Endothelial cell (in vitro differentiated cells): Measurements from ENCODE around the gene SPINT2. TPM values are rescaled to one million over a fixed set of nuclear protein-coding genes. Genes with fewer than 3 reads are reported as not detected.

ENCODE experiments used
- DNase-seq: peaks from one replicate; pipeline ENCODE4 v3.0.0; 2021; ENCODE audit warnings: low spot score
- H3K27ac Mint-ChIP-seq: one replicate; pipeline ENCODE4 v1.8.0; 2021; ENCODE audit warnings: mixed read lengths, inconsistent platforms; ENCODE audit not compliant: unreplicated experiment
- H3K27me3 Mint-ChIP-seq: one replicate; pipeline ENCODE4 v1.8.0; 2021; ENCODE audit warnings: mild to moderate bottlenecking, moderate library complexity, mixed read lengths, inconsistent platforms; ENCODE audit not compliant: unreplicated experiment
- H3K36me3 Mint-ChIP-seq: one replicate; pipeline ENCODE4 v1.8.0; 2021; ENCODE audit warnings: mild to moderate bottlenecking, low read depth, mixed read lengths, inconsistent platforms; ENCODE audit not compliant: unreplicated experiment
- H3K4me1 Mint-ChIP-seq: one replicate; pipeline ENCODE4 v1.8.0; 2021; ENCODE audit warnings: mild to moderate bottlenecking, mixed read lengths, inconsistent platforms; ENCODE audit not compliant: unreplicated experiment
- H3K4me3 Mint-ChIP-seq: one replicate; pipeline ENCODE4 v1.8.0; 2021; ENCODE audit warnings: mild to moderate bottlenecking, mixed read lengths, inconsistent platforms; ENCODE audit not compliant: unreplicated experiment
- H3K9me3 Mint-ChIP-seq: one replicate; pipeline ENCODE4 v1.8.0; 2021; ENCODE audit warnings: mixed read lengths, inconsistent platforms; ENCODE audit not compliant: unreplicated experiment
- CTCF ChIP-seq: fragments of 200-600 bp; sonication (generic); IDR thresholded peaks from one replicate; pipeline ENCODE4 v1.5.0; 2021; ENCODE audit warnings: antibody characterized with exemption; ENCODE audit not compliant: unreplicated experiment
- total RNA-seq: library from RNA; stranded (reverse); fragmentation: NEBNext Ultra II Directional; extraction: Animal tissue kit (Norgen Biotek cat#: 25700); gene quantifications from one replicate; pipeline ENCODE4 v1.2.1, GENCODE V29; 2021; ENCODE audit not compliant: unreplicated experiment

Gene SPINT2
- total RNA-seq, 1 donor from 2014 or later: 93.4 TPM

- no peak for DNase-seq
- Mint-ChIP-seq H3K27me3 (peaks cover 6% of the 10 kb centered on the region), H3K4me1 (peaks cover 9% of the 10 kb centered on the region), H3K9me3 (no peaks in the 10 kb centered on the region), H3K4me3 (no peak overlapping the region), H3K36me3 (peaks cover 4% of the 10 kb centered on the region), H3K27ac (no peak overlapping the region)
- no peak for TF ChIP-seq CTCF
Measured at GRCh38 chr19:38304352-38304865, 40.0 kb downstream of the SPINT2 start.

- Mint-ChIP-seq H3K27ac (no peak overlapping the region), H3K4me1 (peaks cover 9% of the 10 kb centered on the region), H3K4me3 (no peak overlapping the region), H3K9me3 (no peaks in the 10 kb centered on the region), H3K27me3 (peaks cover 6% of the 10 kb centered on the region), H3K36me3 (peaks cover 4% of the 10 kb centered on the region)
- TF ChIP-seq CTCF: no peak
- peak; percentile 44 for DNase-seq
Measured at GRCh38 chr19:38304866-38305429, 40.6 kb downstream of the SPINT2 start.

- H3K4me1 Mint-ChIP-seq: peaks cover 9% of the 10 kb centered on the region
- H3K9me3 Mint-ChIP-seq: no peaks in the 10 kb centered on the region
- peaks cover 10% of the 10 kb centered on the region for H3K36me3 Mint-ChIP-seq
Measured at GRCh38 chr19:38306236-38306635, 41.9 kb downstream of the SPINT2 start.

GRCh38 chr19:38307076-38307475 is 42.7 kb downstream of the SPINT2 start:
- Mint-ChIP-seq H3K27ac (no peak overlapping the region), H3K36me3 (peaks cover 10% of the 10 kb centered on the region), H3K9me3 (no peaks in the 10 kb centered on the region), H3K27me3 (peaks cover 6% of the 10 kb centered on the region), H3K4me1 (peaks cover 9% of the 10 kb centered on the region), H3K4me3 (no peak overlapping the region)
- TF ChIP-seq CTCF: no peak
- DNase-seq: no peak

More at GRCh38 chr19:38306236-38306635, 41.9 kb downstream of the SPINT2 start:
- Mint-ChIP-seq H3K27me3 (peaks cover 6% of the 10 kb centered on the region), H3K4me3 (no peak overlapping the region), H3K27ac (no peak overlapping the region)
- no peak for TF ChIP-seq CTCF
- no peak for DNase-seq

GRCh38 chr19:38307597-38307996 is 43.2 kb downstream of the SPINT2 start:
- no peak overlapping the region for H3K4me3 Mint-ChIP-seq
- no peak overlapping the region for H3K27ac Mint-ChIP-seq

More at GRCh38 chr19:38307597-38307996, 43.2 kb downstream of the SPINT2 start:
- Mint-ChIP-seq H3K4me1 (peaks cover 7% of the 10 kb centered on the region), H3K9me3 (no peaks in the 10 kb centered on the region), H3K27me3 (peaks cover 5% of the 10 kb centered on the region), H3K36me3 (peaks cover 13% of the 10 kb centered on the region)
- DNase-seq: no peak
- no peak for TF ChIP-seq CTCF
